WTC11 (cell line): ENCODE results near the gene CCL2.

Experiments
- FOXJ3 ChIP-seq: sonication (generic); formaldehyde crosslinking; IDR thresholded peaks from 2 replicates; pipeline ENCODE4 v1.9.0; 2021; ENCODE audit warnings: missing genetic modification reagents, mild to moderate bottlenecking, borderline replicate concordance
- ZNF416 ChIP-seq: fragments of 250-450 bp; sonication (Bioruptor Pico); IDR thresholded peaks from 2 replicates; pipeline ENCODE4 v1.9.0; 2021; ENCODE audit warnings: mild to moderate bottlenecking, inconsistent platforms
- TF ChIP-seq, protein P1 (sequence below): fragments of 200-600 bp; IDR thresholded peaks from 2 replicates; pipeline ENCODE4 v1.8.0; 2022; ENCODE audit warnings: antibody characterized with exemption
- TF ChIP-seq, protein P2 (sequence below): sonication (generic); formaldehyde crosslinking; IDR thresholded peaks from 2 replicates; pipeline ENCODE4 v1.8.1; 2022; ENCODE audit warnings: mild to moderate bottlenecking, missing genetic modification reagents, moderate library complexity, borderline replicate concordance

DNA sequence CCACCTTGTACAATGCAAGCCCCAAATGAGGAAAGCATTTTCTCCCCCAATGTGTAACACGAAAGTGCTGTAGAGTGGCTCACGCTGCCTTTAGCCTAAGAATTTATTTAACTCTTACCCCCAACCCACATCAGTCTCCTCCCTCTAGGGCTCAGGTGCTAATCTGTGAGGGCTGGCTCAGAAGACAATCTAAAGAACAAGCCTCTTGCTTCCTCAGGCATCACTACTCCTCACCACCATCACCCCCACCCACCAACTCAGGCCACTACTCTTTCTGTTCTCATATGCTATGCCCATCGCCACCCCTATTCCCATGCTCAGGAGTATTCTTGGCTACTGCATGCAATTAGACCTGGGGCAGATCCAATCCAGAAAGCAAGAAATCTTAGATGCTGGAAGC is 3.9 kb upstream of the CCL2 start:
- TF ChIP-seq, protein P1, sequence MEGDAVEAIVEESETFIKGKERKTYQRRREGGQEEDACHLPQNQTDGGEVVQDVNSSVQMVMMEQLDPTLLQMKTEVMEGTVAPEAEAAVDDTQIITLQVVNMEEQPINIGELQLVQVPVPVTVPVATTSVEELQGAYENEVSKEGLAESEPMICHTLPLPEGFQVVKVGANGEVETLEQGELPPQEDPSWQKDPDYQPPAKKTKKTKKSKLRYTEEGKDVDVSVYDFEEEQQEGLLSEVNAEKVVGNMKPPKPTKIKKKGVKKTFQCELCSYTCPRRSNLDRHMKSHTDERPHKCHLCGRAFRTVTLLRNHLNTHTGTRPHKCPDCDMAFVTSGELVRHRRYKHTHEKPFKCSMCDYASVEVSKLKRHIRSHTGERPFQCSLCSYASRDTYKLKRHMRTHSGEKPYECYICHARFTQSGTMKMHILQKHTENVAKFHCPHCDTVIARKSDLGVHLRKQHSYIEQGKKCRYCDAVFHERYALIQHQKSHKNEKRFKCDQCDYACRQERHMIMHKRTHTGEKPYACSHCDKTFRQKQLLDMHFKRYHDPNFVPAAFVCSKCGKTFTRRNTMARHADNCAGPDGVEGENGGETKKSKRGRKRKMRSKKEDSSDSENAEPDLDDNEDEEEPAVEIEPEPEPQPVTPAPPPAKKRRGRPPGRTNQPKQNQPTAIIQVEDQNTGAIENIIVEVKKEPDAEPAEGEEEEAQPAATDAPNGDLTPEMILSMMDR = no peak
- TF ChIP-seq FOXJ3 (CRISPR knock-in tag) (no peak), ZNF416 (CRISPR knock-in tag) (no peak)
- TF ChIP-seq, protein P2, sequence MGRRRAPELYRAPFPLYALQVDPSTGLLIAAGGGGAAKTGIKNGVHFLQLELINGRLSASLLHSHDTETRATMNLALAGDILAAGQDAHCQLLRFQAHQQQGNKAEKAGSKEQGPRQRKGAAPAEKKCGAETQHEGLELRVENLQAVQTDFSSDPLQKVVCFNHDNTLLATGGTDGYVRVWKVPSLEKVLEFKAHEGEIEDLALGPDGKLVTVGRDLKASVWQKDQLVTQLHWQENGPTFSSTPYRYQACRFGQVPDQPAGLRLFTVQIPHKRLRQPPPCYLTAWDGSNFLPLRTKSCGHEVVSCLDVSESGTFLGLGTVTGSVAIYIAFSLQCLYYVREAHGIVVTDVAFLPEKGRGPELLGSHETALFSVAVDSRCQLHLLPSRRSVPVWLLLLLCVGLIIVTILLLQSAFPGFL = no peak
